CD4-positive, alpha-beta T cell (primary cell): ENCODE results near the gene GOLT1A. TPM values are rescaled to one million over a fixed set of nuclear protein-coding genes. Genes with fewer than 3 reads are reported as not detected.

Source experiments
- ATAC-seq: fragments of 200-7000 bp; cut with Tn5 transposase; one replicate; pipeline ENCODE4 v1.10.0; 2022; ENCODE audit warnings: mild to moderate bottlenecking; ENCODE audit not compliant: poor library complexity
- CTCF ChIA-PET: fragments of 350-600 bp; sonication (Branson Sonifier 250); formaldehyde crosslinking; loops from one replicate; lab custom pipeline; 2021; ENCODE audit warnings: antibody characterized with exemption, inconsistent platforms; lab: Charles Lee
- POLR2A ChIA-PET: fragments of 350-600 bp; sonication (Branson Sonifier 250); formaldehyde crosslinking; loops from one replicate; lab custom pipeline; 2021; ENCODE audit warnings: antibody characterized with exemption, inconsistent platforms; lab: Charles Lee
- DNase-seq, 14 experiments: peaks; one replicate each; pipeline ENCODE4 v3.0.0-alpha.2; 2013 to 2020; ENCODE audit warnings: mixed read lengths in 2 of 14
- H3K27ac ChIP-seq, 2 donors: one replicate each; pipeline versions ENCODE4 v1.5.1 to v1.7.0; 2013; ENCODE audit warnings: low read length in 2 of 2, low read depth in 1 of 2, mild to moderate bottlenecking in 1 of 2
- H3K27me3 ChIP-seq, 2 experiments: 1 replicate in 1 of 2; 2 replicates in 1 of 2; pipeline versions ENCODE4 v1.6.1 to v1.7.0; 2013; ENCODE audit warnings: low read length in 2 of 2, control low read depth in 1 of 2, mild to moderate bottlenecking in 1 of 2, moderate library complexity in 1 of 2; ENCODE audit not compliant: insufficient read depth in 2 of 2, control insufficient read depth in 1 of 2
- H3K36me3 ChIP-seq: one replicate; pipeline ENCODE4 v1.6.1; 2013; ENCODE audit warnings: low read length, control low read depth; ENCODE audit not compliant: insufficient read depth
- H3K4me1 ChIP-seq: one replicate; pipeline ENCODE4 v1.6.1; 2013; ENCODE audit warnings: low read length, control low read depth; ENCODE audit not compliant: insufficient read depth
- H3K4me3 ChIP-seq: one replicate; pipeline ENCODE4 v1.5.1; 2013; ENCODE audit warnings: mild to moderate bottlenecking, low read length, moderate library complexity
- H3K9me3 ChIP-seq, 2 experiments: 1 replicate in 1 of 2; 2 replicates in 1 of 2; pipeline versions ENCODE4 v1.6.1 to v1.7.0; 2013; ENCODE audit warnings: low read length in 2 of 2, mild to moderate bottlenecking in 2 of 2, control low read depth in 1 of 2, moderate library complexity in 1 of 2; ENCODE audit not compliant: control insufficient read depth in 1 of 2, insufficient read depth in 1 of 2
- H3K27ac Mint-ChIP-seq: one replicate; pipeline ENCODE4 v1.8.0; 2020; ENCODE audit warnings: mixed read lengths
- H3K27me3 Mint-ChIP-seq: one replicate; pipeline ENCODE4 v1.8.0; 2021; ENCODE audit warnings: mixed read lengths
- H3K36me3 Mint-ChIP-seq: one replicate; pipeline ENCODE4 v1.8.0; 2021; ENCODE audit warnings: low read depth, mixed read lengths
- H3K4me1 Mint-ChIP-seq: one replicate; pipeline ENCODE4 v1.8.0; 2021; ENCODE audit warnings: low read depth, mixed read lengths
- H3K4me3 Mint-ChIP-seq: one replicate; pipeline ENCODE4 v1.8.0; 2020; ENCODE audit warnings: mild to moderate bottlenecking, mixed read lengths
- H3K9me3 Mint-ChIP-seq: one replicate; pipeline ENCODE4 v1.8.0; 2020; ENCODE audit warnings: mixed read lengths
- intact Hi-C, 2 experiments: fragments of 100-400 bp; cut with DNase I in 1 of 2; cut with micrococcal nuclease in 1 of 2; formaldehyde crosslinking; loops; one replicate each; pipeline versions ENCODE4 v1.15.1 to v1.9.0; 2023 to 2025; cut with DNase I, micrococcal nuclease
- total RNA-seq, 174 experiments: library from RNA in 2 of 174; stranded (reverse) in 2 of 174; gene quantifications; one replicate each; pipeline ENCODE4 v1.2.3 and lab custom pipeline; 2021 to 2026
- TF ChIP-seq, protein P1 (sequence below): fragments of 200-600 bp; IDR thresholded peaks from one replicate; pipeline ENCODE4 v1.8.0; 2022; ENCODE audit warnings: antibody characterized with exemption, mild to moderate bottlenecking

Gene GOLT1A
- total RNA-seq, 2 experiments from 2014 or later, result 0.30 TPM; not detected in 1

DNA sequence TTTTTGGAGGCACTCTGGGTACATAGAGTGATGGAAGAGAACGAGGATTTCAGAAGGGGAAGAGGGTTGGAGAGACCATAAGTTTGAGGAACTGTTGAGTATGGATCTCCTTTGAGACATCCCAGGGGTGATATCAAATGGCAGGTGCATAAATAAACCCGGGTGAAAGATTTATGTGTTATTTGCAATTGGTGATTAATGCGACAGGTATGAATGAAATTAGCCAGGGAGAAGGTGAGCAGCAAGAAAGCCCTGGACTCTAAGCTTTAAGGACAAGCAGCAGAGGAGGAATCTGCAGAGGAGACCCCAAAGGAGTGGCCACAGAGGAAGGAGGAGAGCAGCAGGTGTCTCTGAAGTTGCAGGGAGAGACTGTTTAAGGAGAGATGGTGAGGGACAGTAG lies 38.8 kb downstream of the GOLT1A start:
- Histone ChIP-seq H3K4me1 (no peaks in the 10 kb centered on the region), H3K4me3 (no peak overlapping the region), H3K27me3 (peaks cover 8 to 9% of the 10 kb centered on the region in 2 experiments), H3K27ac (no peak overlapping the region), H3K9me3 (peaks cover 21 to 22% of the 10 kb centered on the region in 2 experiments), H3K36me3 (no peaks in the 10 kb centered on the region)
- ChIA-PET CTCF (no interaction called here), POLR2A (no interaction called here)
- Mint-ChIP-seq H3K9me3 (peaks cover 4% of the 10 kb centered on the region), H3K27ac (no peak overlapping the region), H3K4me1 (no peaks in the 10 kb centered on the region), H3K36me3 (peaks cover 8% of the 10 kb centered on the region), H3K4me3 (no peak overlapping the region), H3K27me3 (peaks cover 13% of the 10 kb centered on the region)
- no peak for ATAC-seq
- DNase-seq, result no peak
- TF ChIP-seq, protein P1, sequence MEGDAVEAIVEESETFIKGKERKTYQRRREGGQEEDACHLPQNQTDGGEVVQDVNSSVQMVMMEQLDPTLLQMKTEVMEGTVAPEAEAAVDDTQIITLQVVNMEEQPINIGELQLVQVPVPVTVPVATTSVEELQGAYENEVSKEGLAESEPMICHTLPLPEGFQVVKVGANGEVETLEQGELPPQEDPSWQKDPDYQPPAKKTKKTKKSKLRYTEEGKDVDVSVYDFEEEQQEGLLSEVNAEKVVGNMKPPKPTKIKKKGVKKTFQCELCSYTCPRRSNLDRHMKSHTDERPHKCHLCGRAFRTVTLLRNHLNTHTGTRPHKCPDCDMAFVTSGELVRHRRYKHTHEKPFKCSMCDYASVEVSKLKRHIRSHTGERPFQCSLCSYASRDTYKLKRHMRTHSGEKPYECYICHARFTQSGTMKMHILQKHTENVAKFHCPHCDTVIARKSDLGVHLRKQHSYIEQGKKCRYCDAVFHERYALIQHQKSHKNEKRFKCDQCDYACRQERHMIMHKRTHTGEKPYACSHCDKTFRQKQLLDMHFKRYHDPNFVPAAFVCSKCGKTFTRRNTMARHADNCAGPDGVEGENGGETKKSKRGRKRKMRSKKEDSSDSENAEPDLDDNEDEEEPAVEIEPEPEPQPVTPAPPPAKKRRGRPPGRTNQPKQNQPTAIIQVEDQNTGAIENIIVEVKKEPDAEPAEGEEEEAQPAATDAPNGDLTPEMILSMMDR, result no peak
- intact Hi-C loops, result no loop called here

DNA sequence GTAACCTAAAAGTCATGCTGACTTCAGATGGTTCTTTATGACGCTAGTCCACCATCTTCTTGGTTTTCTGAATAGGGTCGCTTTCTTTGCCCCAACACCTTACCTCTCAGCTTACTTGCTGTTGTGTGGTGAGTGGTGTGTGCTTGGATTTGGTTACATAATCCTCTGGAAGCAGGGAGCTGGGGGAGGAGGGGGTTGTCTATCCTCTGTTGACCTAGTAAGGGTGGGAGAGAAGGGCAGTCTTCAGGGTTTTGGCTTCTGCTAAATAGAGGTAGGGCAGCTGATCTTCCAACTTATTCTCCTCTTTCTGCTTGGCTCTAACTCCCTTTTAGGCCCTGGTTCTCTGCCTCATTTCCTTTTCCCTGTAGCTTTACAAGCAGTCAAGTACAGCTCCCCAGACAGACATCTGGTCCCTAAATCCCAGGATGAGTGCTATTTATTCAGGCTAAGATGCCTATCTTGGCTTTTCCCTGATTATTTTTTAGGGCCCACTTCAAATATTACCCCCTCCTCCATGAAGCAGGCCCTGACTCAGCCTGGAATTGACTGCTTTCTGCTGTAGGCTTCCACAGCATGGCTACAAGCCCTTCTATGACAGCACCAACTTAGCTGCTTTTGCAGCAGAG lies 41.3 kb downstream of the GOLT1A start:
- TF ChIP-seq, protein P1, result no peak
- Histone ChIP-seq H3K36me3 (no peaks in the 10 kb centered on the region), H3K27ac (no peak overlapping the region), H3K27me3 (peaks cover 5 to 9% of the 10 kb centered on the region in 2 experiments), H3K4me3 (no peak overlapping the region), H3K9me3 (peaks cover 23 to 37% of the 10 kb centered on the region in 2 experiments), H3K4me1 (no peaks in the 10 kb centered on the region)
- ATAC-seq (no peak), DNase-seq (no peak)
- Mint-ChIP-seq H3K4me1 (no peaks in the 10 kb centered on the region), H3K27ac (no peak overlapping the region), H3K9me3 (peaks cover 15% of the 10 kb centered on the region), H3K4me3 (no peak overlapping the region), H3K27me3 (peaks cover 7% of the 10 kb centered on the region), H3K36me3 (peaks cover 12% of the 10 kb centered on the region)
- intact Hi-C loops, result no loop called here
- POLR2A ChIA-PET, result interaction anchor here (1.0 kb wide), 1 partner anchor 10 kb away, joined by 3 read pairs; no protein-coding TSS in a partner anchor
- CTCF ChIA-PET, result no interaction called here

DNA sequence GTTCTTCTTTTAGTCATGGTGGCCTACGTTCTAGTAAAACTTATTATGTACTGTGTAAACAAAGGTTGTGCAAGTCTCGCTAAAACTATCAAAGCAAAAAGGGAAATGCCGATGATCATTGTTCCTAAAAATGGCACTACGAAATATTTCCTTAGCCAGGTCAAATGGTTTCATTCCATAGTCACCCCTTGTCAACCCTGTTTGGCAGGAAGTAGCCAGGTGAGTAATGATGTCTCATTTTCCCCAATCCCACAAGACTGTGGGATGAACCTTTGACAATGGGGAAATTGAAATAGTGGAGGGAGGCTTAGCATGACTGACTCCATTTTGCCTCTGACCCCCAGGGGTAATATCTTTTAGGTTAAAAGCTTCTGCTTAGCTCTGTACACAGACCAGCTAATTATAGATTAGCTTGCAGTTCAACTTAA lies 42.0 kb downstream of the GOLT1A start:
- ChIA-PET CTCF (no interaction called here), POLR2A (no interaction called here)
- Histone ChIP-seq H3K9me3 (peaks cover 26 to 37% of the 10 kb centered on the region in 2 experiments), H3K27me3 (peaks cover 3 to 9% of the 10 kb centered on the region in 2 experiments), H3K4me1 (no peaks in the 10 kb centered on the region), H3K4me3 (no peak overlapping the region), H3K36me3 (no peaks in the 10 kb centered on the region), H3K27ac (no peak overlapping the region)
- peaks cover 12% of the 10 kb centered on the region for H3K36me3 Mint-ChIP-seq
- H3K9me3 Mint-ChIP-seq, result peaks cover 18% of the 10 kb centered on the region
- no peaks in the 10 kb centered on the region for H3K4me1 Mint-ChIP-seq
- TF ChIP-seq, protein P1, result no peak
- ATAC-seq (no peak), DNase-seq (no peak)
- intact Hi-C loops, result no loop called here
- H3K4me3 Mint-ChIP-seq, result no peak overlapping the region
- peaks cover 7% of the 10 kb centered on the region for H3K27me3 Mint-ChIP-seq
- no peak overlapping the region for H3K27ac Mint-ChIP-seq
